Measurements from ENCODE around the gene THOC1. TPM values are rescaled to one million over a fixed set of nuclear protein-coding genes. Genes with fewer than 3 reads are reported as not detected.
"Not testable (repeated sequence)": the region's sequence is repeated elsewhere in the genome, so short reads cannot be mapped to it uniquely, and the experiment has no call there.

Gene THOC1, protein sequence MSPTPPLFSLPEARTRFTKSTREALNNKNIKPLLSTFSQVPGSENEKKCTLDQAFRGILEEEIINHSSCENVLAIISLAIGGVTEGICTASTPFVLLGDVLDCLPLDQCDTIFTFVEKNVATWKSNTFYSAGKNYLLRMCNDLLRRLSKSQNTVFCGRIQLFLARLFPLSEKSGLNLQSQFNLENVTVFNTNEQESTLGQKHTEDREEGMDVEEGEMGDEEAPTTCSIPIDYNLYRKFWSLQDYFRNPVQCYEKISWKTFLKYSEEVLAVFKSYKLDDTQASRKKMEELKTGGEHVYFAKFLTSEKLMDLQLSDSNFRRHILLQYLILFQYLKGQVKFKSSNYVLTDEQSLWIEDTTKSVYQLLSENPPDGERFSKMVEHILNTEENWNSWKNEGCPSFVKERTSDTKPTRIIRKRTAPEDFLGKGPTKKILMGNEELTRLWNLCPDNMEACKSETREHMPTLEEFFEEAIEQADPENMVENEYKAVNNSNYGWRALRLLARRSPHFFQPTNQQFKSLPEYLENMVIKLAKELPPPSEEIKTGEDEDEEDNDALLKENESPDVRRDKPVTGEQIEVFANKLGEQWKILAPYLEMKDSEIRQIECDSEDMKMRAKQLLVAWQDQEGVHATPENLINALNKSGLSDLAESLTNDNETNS
- polyA plus RNA-seq (ENCODE audit: insufficient read length): 47.4 TPM

DNA sequence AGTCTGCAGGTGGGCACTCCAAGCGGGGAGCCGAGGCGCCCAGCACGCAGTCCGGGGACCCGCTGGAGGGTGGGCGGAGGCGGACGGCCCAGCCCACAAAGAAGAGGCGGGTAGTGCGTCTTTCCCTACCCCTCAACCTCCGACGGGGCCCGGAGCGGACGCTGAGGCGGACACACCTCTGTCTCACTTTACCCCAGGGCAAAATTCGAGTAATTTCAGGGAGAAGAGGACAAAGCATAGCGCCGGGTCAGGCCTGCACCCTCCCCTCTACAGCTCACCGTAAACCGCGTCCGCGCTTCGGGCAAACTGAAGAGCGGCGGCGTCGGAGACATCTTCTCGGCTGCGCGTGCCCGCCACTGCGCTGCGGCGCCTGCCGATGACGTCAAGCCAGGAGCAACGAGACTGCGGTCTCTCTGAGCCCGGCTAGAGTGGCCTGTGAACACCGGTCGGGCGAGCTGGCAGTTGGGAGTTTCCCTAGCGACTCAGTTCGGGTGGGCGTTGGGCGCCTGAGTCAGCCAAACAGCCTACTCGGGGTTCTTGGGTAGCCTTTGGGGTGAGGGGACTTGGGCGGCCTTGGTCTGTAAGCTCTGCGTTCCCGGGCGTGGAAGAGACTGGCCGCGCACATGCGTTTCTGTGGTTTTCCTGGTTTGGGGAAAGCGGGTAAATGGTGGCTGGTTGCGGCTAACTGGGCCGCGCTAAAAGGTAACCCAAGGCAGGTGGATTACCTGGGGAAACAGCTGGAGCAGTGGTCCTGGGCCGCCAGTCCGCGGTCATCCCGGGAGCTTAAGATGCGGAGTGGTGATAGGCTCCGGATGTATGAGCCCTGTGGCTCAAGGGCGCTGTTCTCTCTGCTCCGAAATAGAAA, at the start of gene THOC1:
Gene THOC1, minus strand, starts transcription at position 360 of the 865 bp plus-strand sequence. Its CDS starts 28 bp downstream, at position 332.
- DNase-seq (ENCODE audit: low read depth): peak; percentile 78

DNA sequence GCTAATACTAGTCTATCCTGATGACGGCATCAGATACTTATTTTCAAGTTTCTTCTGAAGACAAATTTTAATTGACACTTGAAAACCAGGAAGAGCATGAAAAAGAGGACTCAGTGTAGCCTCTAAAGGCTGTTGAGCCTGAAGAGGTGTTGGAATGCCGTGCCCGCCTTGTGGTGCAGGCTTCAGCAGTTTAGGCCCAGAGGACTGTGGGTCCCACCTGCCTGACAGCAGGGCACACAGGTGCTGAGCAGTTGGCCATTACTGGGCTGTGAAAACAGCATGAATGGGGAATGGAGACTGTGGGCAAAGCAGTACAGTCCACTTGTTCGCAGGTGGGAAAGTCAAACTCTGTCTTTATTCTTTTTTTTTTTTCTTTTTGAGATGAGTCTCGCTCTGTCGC, 49.8 kb upstream of the THOC1 start:
- no peak for DNase-seq (ENCODE audit: low read depth)

DNA sequence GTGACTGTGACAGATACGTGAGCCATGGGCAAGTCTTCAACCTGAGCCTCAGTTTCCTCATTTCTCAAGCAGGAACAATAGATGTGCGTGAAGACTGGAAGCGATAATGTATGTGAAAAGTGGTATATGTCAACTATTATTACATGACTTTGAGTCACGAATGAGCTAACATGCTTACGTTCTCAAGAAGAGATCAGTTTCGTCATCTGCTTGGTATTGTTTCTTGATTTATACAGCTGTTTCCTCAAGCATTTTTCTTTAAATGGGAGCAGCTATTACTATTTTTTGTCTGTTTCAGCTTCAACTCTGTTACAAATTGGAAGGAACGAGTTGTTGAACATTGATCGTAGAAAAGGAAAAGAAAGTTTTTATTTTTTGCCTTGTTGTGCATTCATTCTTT, 48.5 kb upstream of the THOC1 start:
- DNase-seq (ENCODE audit: low read depth): no peak

DNA sequence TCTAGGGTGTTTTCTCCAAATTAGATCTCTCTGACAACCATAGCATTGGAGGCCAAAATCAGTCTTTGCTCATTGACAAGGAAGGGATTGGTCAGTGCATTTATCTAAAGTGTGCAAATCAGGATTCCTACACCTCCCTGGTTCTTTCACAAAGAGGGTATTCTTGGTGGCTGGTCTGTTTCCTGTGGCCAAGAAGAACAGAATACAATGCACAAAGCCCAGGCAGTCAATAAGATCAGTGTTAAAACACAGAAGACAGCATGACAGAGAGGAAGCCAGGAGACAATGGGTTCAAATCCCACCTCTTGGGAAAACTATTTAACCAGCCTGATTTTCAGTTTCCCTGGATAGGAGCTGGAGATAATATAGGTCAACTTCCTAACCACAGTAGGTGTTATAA, 46.1 kb upstream of the THOC1 start:
- DNase-seq (ENCODE audit: low read depth): no peak

DNA sequence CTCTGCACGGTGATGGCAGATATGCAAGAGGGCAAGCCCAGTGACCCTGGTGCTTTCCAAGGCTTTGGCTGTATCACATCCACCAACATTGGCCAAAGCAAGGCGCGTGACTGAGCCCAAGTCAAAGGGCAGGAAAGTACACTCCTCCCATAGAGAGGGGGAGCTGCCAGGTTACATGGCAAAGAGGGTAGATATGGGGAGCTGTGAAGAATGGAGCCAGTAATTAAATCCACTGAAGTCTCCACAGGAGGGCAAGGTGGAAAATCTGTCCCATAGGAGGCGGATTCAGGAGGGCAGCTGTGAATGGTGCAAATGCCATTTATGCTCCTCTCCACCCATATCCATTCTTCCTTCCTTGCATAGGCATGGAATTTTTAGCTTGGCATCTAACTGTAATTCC, 44.6 kb upstream of the THOC1 start:
- no peak for DNase-seq (ENCODE audit: low read depth)

DNA sequence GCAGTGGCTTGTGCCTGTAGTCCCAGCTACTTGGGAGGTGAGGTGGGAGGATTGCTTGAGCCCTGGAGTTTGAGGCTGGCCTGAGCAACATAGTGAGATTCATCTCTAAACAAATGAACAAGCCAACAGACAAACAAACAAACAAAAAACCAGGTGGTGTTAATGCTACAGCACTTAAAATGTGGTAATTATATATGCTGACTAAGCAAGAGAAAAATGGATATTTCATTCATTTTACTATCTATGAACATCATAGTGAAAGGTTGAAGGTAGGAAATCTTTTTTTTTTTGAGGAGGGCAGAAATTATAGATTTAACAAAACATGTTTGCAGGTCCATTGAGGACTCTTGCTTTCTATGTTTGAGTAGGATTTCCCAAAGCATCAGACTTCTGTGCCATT, 42.2 kb upstream of the THOC1 start:
- no peak for DNase-seq (ENCODE audit: low read depth)

DNA sequence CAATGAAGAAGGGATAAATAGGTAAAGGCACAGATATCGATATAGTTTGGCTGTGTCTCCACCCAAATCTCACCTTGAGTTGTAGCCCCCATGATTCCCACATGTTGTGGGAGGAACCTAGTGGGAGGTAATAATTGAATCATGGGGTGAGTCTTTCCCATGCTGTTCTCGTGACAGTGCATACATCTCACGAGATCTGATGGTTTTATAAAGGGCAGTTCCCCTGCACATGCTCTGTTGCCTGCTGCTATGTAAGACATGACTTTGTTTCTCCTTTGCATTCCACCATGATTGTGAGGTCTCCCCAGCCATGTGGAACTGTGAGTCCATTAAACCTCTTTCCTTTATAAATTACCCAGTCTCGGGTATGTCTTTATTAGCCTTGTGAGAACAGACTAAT, 40.2 kb upstream of the THOC1 start:
- not testable (repeated sequence) for DNase-seq (ENCODE audit: low read depth)

DNA sequence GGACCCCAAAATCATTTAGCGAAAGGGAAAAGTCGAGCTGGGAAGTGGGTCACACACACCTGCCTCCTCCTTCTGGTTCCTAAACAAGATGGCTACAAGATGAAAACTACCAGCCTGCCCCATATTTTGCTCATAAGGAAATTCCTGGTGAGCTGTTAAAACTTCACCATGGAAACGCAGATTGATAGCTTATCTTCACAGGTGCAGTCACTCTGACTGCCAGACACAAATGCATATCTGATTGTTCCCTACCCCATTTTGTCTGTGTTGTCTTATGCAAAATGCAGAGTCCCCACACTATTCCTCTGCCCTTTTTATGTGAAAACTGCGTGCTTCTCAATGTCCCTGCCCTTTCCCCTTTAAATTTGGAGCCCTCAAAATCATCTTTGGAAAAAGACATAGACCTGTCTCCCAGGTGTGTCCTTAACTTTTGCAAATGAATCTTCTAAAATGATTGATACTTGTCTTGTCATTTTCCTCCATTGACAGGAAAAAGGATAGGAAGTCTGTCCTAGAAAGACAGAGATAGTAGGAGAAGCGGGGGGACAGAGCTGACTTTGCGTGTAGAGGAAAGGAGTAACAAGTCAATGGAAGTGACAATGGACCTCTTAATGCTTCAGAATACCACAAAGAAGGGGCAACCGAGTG, 38.9 kb upstream of the THOC1 start:
- DNase-seq (ENCODE audit: low read depth): no peak

DNA sequence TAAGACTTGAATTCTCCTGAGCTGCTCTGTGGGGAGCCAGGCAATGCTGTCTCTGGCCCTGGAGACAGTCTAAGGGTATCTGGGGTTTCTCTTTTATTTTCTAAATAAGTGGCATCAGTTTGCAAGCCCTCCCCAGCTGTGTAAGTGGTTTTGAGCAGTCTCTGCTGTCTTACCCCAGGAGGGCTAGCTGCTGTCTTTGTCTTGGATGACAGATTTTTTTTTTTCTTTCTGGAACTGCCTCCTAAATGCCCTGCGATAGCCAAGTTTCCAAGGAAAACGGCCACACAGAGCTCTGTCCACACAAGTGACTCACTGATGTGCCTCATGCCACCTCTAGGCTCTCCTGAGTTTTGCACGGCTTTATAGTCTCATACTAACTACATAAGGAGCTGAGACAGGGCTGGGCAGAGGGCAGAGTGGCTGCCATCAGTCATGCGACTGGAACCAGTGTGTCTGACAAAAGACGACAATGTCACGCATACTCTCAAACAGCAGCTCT, 37.2 kb upstream of the THOC1 start:
- no peak for DNase-seq (ENCODE audit: low read depth)

DNA sequence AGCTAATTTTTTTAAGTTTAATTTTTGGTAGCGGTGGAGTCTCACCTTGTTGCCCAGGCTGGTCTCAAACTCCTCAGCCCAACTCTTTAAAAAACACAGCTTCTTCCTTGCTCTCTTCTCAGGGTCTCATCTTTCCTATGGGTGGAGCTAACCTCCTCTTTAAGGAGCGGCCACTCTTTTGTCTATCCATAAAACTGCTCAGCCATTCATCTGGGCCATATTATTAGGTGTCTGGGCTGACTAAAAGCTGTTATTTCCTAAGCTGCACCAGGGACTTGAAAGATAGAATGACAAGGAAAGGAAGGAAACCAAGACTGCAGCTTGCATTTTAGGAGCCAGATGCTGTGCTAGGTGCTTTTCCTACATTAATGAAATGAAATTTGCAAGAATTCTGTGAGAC, 35.8 kb upstream of the THOC1 start:
- DNase-seq (ENCODE audit: low read depth): no peak

DNA sequence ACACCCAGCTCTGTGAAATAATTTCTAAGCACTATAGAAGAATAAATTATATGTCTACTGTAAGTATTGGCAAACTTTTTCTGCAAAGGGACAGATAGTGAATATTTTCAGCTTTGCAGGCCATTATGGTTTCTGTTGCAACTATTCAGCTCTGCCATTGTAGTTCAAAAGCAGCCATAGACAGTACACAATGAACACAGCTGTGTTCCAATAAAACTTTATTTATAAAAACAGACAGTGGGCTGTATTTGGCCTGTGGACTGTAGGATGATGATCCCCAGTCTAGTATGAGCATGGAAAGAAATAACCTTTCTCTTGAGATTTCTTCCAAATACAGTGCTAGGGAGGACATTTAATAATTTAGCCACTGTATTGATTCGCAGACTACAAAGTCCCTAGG, 35.2 kb upstream of the THOC1 start:
- DNase-seq (ENCODE audit: low read depth): no peak

DNA sequence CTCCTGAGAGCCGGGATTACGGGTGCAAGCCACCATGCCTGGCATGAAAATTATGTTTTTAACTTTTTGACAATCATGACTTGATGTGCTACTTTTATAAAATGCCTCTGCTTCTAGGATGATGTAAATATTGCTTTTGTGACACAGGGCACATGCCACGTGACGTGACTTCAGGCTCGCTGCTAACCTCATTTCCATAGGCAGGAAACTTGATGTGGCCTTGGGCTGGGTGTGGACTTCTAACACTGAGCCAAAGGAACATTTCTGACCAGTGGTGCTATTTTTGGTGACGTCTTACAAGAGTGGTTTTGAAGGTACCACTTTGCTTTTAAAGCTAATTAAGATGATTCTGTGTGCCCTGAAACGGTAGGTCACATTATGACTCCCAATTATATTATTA, 34.2 kb upstream of the THOC1 start:
- DNase-seq (ENCODE audit: low read depth): no peak

DNA sequence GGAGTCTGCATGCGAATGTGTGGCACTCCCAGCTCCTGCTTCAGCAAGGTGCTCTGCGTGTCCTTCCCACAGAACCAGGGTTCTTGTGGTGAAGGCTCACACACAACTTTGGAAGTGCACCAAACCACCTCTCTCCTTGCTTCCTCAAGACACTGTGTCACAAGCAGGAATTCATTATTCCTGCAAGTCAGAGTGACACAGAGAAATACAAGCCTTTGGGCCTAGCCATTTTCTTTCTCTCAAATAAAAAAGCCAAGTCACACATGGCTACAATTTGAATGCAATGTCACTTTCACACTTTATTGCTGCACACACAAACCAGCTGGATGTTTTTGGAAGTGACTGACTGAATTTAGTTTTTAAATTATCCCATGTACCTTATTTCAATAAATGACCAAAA, 30.1 kb upstream of the THOC1 start:
- no peak for DNase-seq (ENCODE audit: low read depth)

DNA sequence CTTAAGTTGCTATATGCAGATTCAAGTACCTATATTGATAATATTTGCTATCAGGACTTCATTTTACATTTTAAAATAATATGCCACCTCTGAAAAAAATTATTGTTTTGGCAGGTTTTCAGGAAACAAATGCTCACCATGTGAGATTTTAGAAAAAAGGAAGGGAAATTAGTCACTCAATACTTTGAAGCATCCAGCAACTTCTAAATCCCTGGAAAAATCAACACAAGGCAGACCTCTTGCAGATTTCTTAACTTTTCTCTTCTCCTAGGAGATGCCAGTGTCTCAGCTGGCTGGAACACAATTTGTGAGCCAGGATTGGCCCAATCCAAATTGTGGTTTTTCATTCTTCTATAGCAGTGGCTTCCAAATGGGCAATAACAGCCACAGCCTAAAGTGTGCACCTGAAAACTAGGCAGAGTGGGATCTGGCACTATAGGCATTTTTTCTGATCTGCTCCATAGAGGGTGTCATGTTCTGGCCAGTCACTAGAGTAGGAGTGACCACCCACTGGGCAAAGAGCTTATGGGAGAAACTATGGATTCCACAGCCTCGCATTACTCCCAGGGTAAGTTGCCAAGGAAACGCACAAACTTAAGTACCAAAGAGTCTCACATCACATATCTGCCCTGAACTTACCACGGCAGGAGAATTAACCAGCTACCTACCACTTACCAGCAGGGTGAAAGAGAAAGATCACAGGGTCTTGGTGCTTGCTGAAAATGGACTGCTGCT, 28.1 kb upstream of the THOC1 start:
- no peak for DNase-seq (ENCODE audit: low read depth)

DNA sequence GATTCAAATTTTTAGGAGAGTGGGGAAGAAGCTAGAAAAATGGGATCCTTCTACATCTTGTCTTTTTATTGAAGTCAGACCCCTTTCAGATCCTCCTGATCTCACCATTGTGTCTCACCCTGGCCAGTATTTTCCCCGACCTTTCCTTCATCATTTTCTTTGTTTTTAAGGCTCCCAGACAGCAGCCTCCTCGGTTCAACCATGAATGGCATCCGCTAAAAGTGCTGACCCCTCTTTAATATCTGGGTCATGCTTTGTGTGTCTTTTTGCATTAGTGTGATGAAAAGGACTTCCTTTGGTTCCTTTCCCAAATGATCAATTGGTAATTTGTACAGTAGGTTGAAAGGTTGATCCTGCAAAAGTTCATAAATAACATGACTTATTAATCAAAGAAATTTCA, 26.7 kb upstream of the THOC1 start:
- no peak for DNase-seq (ENCODE audit: low read depth)

DNA sequence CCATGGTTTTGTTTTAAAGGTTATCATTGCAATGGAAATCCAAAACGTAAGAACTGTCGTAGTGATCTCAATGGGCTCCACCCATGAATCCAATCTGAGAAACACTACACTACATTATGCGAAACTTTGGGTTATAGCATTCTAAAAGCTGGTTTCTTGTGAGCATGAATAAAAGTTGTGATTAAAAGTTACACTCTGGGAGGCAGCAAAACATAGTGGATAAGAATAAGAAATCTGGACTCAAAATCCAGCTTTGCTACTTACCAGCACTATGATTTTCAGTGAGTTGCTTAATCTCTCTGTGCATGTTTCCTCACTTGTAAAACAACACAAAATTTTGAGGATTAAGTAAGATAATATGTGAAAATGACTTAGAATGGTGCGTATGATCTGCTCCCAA, 25.7 kb upstream of the THOC1 start:
- DNase-seq (ENCODE audit: low read depth): no peak

DNA sequence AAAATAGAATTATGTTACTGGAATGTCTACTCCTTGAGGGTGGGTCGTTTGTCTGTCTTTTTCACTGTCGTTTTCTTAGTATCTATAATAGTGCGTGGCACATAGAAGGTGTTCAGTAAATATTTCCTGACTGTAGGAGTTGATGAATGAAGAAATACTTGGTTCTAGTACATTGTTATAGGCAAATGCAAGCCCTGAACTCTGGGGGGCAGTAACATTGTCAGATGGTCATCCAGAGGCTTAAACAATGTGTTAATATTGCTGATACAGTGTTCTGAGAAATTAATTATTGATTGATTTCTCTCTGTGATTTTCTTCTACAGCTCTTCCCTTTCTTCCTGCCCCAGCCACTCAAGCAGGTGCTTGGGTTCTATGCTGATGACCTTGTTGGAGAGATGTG, 24.4 kb upstream of the THOC1 start:
- no peak for DNase-seq (ENCODE audit: low read depth)

DNA sequence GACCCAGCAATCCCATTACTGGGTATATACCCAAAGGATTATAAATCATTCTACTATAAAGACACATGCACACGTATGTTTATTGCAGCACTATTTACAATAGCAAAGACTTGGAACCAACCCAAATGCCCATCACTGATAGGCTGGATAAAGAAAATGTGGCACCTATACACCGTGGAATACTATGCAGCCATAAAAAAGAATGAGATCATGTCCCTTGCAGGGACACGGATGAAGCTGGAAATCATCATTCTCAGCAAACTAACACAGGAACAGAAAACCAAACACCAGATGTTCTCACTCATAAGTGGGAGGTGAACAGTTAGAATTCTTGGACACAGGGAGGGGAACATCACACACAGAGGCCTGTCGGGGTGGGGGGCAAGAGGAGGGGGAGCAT, 22.1 kb upstream of the THOC1 start:
- not testable (repeated sequence) for DNase-seq (ENCODE audit: low read depth)

DNA sequence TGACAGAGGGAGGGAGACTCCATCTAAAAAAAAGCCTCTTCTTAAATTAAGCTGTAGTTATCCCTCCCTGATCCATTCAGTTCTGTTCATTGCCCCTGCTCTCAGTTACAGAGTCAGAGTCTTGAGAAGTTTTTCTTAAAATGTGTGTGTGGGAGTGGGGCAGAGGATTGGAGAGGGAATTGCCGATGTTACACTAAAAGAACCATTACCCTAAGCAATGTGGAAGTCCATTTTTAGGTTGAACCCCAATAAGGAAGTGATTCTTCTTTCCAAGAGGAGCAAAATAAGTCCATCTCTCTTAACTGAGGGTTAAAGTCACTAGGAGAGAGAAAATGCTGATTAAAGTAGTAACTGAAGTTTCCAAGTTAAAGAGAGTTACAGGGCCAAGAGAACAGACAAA, 21.2 kb upstream of the THOC1 start:
- no peak for DNase-seq (ENCODE audit: low read depth)

DNA sequence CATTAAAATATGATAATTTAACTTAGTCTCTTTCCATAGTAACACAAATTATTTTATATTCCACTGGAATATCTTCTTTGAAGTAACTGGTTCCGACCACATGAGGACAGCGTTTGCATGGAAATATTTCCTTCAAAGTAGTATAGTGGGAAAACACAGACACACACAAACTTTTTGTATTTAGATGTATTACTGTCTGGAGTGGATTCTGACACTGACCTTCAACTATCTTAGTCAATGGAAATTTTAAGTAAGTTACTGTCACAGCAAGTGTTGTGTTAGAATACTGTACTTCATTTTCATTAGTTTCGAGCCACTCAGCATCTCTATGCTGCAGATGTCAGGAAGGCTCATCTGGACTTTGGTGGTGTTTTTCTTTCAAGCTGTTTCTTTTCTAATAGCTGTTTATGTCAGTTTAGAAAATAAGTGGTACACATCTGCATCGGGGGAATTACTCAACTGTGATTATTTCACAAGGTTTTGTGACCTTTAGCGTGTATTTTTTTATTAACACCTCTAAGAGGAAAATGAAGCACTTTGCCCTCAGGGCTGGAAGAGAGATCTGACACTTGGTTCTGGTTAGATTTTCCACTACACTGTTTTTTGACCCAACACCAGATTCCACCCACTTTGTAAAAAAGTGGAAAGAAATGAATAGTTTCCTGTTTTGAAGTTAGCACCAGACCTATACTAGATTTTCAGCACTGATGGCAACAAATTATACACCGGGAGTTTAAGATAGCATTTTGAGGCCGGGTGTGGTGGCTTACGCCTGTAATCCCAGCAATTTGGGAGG, 18.9 kb upstream of the THOC1 start:
- DNase-seq (ENCODE audit: low read depth): no peak
